T-helper 2 cell treated with Interferon-gamma antibody and Interleukin-4, amounts not matched to agents 5 μg/mL and 100 μg/mL, for 36 hours (primary cell): ENCODE results near the gene FBXO7.
"Not testable (repeated sequence)": the region's sequence is repeated elsewhere in the genome, so short reads cannot be mapped to it uniquely, and the experiment has no call there.

ENCODE experiments used
- DNase-seq: peaks from one replicate; pipeline ENCODE4 v3.0.0; 2021; ENCODE audit warnings: low spot score
- H3K27ac Mint-ChIP-seq: one replicate; pipeline ENCODE4 v1.8.0; 2021; ENCODE audit warnings: mild to moderate bottlenecking, mixed read lengths
- H3K27me3 Mint-ChIP-seq: one replicate; pipeline ENCODE4 v1.8.0; 2021; ENCODE audit warnings: low read depth, mixed read lengths
- H3K36me3 Mint-ChIP-seq: one replicate; pipeline ENCODE4 v1.8.0; 2021; ENCODE audit warnings: low read depth, mixed read lengths
- H3K4me1 Mint-ChIP-seq: one replicate; pipeline ENCODE4 v1.8.0; 2021; ENCODE audit warnings: low read depth, mixed read lengths
- H3K4me3 Mint-ChIP-seq: one replicate; pipeline ENCODE4 v1.8.0; 2022; ENCODE audit warnings: mild to moderate bottlenecking, moderate library complexity, mixed read lengths
- H3K9me3 Mint-ChIP-seq: one replicate; pipeline ENCODE4 v1.8.0; 2021; ENCODE audit warnings: mixed read lengths

FBXO7 gene

DNA sequence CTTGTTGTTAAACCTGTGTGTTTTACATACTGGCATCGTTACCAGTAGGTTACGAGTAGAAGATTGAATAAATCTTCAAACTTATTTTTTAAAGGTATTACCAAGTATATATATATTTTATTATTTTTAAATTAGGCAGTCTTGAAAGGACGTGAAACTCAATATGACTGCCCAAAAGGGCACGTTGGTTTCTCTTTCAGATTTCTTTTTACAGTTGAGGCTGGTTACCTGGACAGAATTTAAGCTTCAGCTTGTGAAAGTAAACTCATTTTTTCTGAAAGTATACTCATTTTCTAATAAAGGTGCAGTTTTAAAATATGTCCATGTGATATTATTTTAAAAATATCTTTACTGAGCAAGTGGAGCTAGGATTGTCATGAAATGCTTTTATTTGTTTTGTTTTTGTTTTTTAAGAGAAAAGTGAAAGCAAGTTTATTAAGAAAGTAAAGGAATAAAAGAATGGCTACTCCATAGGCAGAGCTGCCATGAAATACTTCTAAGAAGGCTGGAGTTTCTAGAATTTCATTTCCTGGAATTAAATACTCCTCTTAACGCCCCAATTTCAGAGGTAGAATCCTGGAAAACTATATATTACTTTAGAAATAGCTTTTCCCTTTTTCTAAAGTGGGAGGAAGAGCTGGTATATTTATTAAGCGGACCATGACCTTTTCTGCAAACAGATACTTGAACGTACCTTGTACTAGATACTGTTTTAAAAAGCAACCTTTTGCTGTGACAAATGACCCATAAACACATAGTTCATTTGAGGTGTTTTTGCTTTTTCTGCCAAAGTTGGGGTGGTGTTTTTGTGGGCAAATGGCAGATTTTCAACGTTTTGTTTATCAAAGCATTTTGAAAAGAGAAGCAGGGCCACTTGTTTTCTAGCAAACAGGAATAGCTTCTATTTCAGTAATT is 1.9 kb downstream of the FBXO7 start:
- Mint-ChIP-seq H3K27ac (peak overlapping the region; percentile 95), H3K9me3 (no peaks in the 10 kb centered on the region), H3K36me3 (peaks cover 18% of the 10 kb centered on the region), H3K4me1 (peaks cover 34% of the 10 kb centered on the region), H3K4me3 (peak overlapping the region; percentile 97), H3K27me3 (no peaks in the 10 kb centered on the region)
- no peak for DNase-seq

DNA sequence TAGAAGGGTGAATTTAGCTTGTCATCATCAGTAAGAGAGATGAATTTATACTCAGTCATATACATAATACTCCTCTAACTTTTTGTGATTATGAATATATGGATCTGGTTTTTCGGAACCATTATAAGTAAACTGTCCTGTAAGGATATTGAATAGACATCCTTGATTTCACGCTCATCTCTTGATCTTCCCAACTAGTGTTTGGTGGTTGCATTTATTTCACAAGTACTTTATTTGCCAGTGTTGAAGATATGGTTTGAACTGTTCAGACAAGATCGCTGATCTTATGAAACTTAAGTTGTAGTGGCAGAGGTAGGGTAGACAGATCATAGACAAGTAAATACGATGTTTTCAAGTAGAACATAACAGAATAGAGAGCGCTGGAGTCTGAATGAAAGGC is 3.0 kb downstream of the FBXO7 start:
- Mint-ChIP-seq H3K4me3 (no peak overlapping the region), H3K9me3 (no peaks in the 10 kb centered on the region), H3K36me3 (peaks cover 18% of the 10 kb centered on the region), H3K27me3 (no peaks in the 10 kb centered on the region), H3K27ac (no peak overlapping the region), H3K4me1 (peaks cover 38% of the 10 kb centered on the region)
- no peak for DNase-seq

DNA sequence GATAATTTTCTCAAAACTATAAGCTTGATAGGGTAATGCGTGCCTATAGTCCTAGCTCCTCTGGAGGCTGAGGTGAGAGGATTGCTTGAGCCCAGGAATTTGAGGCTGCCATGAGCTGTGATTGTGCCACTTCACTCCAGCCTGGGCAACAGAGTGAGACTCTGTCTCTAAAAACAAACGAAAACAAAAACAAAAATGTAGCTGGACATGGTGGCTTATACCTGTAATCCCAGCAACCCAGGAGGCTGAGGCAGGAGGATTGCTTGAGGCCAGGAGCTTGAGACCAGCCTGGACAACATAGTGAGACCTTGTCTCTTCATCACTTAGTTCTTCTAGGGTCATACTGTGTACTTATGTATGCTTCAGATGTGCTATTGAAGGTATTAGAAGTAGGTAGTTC is 3.9 kb downstream of the FBXO7 start:
- H3K4me3 Mint-ChIP-seq, H3K27ac Mint-ChIP-seq, H3K27me3 Mint-ChIP-seq, DNase-seq, H3K9me3 Mint-ChIP-seq: not testable (repeated sequence)
- peaks cover 33% of the 10 kb centered on the region for H3K4me1 Mint-ChIP-seq
- peaks cover 18% of the 10 kb centered on the region for H3K36me3 Mint-ChIP-seq

DNA sequence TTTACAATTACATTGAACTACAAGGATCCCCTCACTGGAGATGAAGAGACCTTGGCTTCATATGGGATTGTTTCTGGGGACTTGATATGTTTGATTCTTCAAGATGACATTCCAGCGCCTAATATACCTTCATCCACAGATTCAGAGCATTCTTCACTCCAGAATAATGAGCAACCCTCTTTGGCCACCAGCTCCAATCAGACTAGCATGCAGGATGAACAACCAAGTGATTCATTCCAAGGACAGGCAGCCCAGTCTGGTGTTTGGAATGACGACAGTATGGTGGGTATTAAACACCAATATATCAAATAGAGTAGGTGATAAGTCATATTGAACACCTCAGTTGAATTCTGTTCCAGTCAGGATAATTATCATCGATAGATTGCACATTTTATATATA is 4.4 kb downstream of the FBXO7 start:
- Mint-ChIP-seq H3K9me3 (no peaks in the 10 kb centered on the region), H3K4me3 (no peak overlapping the region), H3K27ac (no peak overlapping the region), H3K27me3 (no peaks in the 10 kb centered on the region), H3K4me1 (peaks cover 28% of the 10 kb centered on the region), H3K36me3 (peaks cover 18% of the 10 kb centered on the region)
- no peak for DNase-seq

DNA sequence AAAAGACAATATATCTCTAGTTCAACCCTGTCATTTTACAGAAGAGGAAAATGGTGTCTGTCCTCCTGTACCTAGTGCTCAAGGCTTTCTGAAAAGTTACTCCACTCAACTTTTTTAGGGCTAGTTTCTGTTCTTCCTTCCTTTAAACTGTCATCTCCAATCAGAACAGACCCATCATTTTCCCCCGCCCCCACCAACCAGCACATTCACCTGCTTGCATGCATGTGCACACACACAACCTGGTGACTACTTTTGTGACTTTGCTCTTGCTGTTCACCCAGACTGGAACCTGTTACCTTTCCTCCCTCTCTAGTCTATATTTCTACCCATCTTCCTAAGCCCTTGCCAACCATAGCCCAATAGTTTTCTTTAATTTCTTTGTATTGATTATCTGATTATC is 5.6 kb downstream of the FBXO7 start:
- Mint-ChIP-seq H3K4me1 (peaks cover 28% of the 10 kb centered on the region), H3K36me3 (peaks cover 23% of the 10 kb centered on the region), H3K27ac (no peak overlapping the region), H3K4me3 (no peak overlapping the region), H3K27me3 (no peaks in the 10 kb centered on the region), H3K9me3 (no peaks in the 10 kb centered on the region)
- no peak for DNase-seq

DNA sequence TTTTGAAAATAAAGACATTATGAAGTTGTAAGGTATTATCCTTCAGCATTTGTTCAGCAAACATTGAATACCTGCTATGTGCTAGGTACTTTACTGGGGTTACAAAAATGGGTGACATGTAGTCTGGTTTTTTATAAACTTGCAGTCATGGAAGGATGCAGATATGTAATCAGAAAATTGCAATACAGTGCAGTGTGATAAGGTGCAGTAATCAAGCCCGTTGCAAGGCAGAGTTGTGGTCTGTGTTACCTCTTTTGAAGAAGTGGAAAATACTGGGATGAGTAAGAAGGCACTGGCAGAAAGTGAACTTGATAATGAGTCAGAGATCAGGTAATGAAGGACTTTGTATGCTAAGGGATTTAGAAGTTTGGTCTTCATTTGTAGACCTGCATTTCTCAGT is 8.1 kb downstream of the FBXO7 start:
- peaks cover 29% of the 10 kb centered on the region for H3K4me1 Mint-ChIP-seq
- DNase-seq = peak; percentile 48
- H3K27ac Mint-ChIP-seq = no peak overlapping the region
- no peak overlapping the region for H3K4me3 Mint-ChIP-seq
- no peaks in the 10 kb centered on the region for H3K9me3 Mint-ChIP-seq
- peaks cover 39% of the 10 kb centered on the region for H3K36me3 Mint-ChIP-seq
- no peaks in the 10 kb centered on the region for H3K27me3 Mint-ChIP-seq

DNA sequence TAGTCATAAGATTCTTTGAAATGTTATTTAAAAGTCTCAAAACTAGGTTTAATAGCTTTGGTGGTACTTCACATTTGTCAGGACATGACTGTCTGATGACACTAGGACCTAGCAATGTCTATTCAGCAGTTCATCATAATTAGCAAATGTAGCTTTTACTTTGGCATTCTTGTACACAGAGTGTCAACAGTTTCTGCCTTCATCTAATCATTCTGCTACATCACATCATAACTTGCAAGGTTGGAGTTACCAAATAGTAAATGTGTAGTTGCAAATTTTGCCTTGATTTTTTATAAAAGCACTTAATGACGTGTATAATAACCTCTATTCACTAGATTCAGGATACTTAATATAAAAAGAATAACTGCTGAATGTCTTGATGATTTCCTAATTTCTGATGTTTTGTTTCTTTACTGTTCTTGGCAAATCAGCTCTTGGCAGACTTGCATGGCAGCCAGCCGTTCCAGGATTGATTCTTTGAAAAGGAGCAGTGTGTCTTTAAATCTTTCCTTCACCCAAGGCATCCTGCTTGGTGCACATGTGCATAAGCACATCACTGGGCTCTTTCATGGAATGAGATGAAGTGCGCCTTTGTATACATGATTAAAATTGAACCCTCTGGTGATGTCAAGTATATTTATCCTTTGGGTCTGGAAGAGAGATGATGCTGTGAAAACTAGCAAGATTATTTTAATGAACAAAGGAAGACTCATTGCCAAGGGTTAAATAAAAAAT is 12.2 kb downstream of the FBXO7 start:
- no peaks in the 10 kb centered on the region for H3K9me3 Mint-ChIP-seq

DNA sequence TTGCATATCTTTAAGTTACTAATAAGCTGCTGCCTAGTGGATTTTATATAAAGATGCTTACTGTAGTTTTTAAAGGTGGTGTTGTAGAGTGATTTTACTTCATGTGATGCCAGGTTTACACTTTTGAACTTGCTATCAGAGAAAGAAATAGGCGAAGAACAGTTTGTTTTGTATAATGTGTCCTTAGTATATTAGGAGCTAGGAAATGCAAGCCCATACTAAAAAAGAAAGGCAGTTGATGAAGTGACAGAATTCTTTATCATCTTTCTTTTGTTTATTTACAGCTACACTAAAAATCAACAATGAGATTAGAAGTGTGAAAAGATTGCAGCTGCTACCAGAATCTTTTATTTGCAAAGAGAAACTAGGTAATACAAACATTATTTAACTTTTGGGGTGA is 12.8 kb downstream of the FBXO7 start:
- Mint-ChIP-seq H3K36me3 (peaks cover 54% of the 10 kb centered on the region), H3K27ac (no peak overlapping the region), H3K27me3 (no peaks in the 10 kb centered on the region), H3K4me1 (peaks cover 10% of the 10 kb centered on the region), H3K4me3 (no peak overlapping the region), H3K9me3 (no peaks in the 10 kb centered on the region)
- DNase-seq = no peak

More for the DNA sequence above, 12.2 kb downstream of the FBXO7 start:
- Mint-ChIP-seq H3K4me3 (no peak overlapping the region), H3K27ac (no peak overlapping the region), H3K4me1 (peaks cover 14% of the 10 kb centered on the region), H3K27me3 (no peaks in the 10 kb centered on the region), H3K36me3 (peaks cover 48% of the 10 kb centered on the region)
- DNase-seq = no peak

DNA sequence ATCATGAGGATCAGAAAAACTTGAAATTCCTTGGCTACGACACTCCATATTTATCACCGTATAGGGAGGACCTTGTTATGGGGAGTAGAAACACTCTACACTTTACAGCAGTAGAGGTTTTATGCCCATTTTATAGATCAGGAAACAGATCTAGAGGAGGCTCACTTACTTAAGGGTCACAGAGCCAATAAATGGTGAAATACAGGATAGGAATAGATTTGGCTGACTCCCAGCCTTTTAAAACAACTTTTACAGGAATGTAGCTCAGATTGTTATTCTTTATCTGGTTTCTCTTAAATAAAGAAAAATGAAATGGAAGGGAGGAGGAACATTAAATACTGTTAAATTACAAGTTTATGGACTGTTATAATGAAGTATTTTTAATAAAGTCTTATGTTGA is 14.8 kb downstream of the FBXO7 start:
- no peaks in the 10 kb centered on the region for H3K9me3 Mint-ChIP-seq
- H3K27ac Mint-ChIP-seq = no peak overlapping the region
- peaks cover 10% of the 10 kb centered on the region for H3K4me1 Mint-ChIP-seq

DNA sequence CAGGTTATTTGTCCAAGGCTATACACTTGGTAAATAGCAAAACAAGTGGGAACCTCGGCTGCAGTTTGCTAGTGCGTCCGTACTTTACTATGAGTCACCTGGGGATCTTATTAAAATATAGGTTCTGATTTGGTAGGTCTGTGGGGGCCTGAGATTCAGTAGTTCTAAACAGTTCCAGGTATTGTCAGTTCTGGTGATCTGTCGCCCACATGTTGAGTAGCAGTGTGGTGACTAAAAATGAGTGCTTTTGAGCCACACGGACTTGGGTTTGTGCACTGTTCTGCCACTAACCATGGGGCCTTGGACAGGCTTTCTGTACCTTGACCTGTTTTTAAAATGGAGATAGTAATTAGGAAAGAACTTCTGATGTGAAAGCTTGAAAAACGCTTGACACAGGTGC is 15.7 kb downstream of the FBXO7 start:
- no peaks in the 10 kb centered on the region for H3K9me3 Mint-ChIP-seq
- H3K27ac Mint-ChIP-seq = no peak overlapping the region
- no peak for DNase-seq
- no peak overlapping the region for H3K4me3 Mint-ChIP-seq
- H3K36me3 Mint-ChIP-seq = peaks cover 72% of the 10 kb centered on the region
- peaks cover 10% of the 10 kb centered on the region for H3K4me1 Mint-ChIP-seq
- H3K27me3 Mint-ChIP-seq = no peaks in the 10 kb centered on the region

More for the DNA sequence above, 14.8 kb downstream of the FBXO7 start:
- no peaks in the 10 kb centered on the region for H3K27me3 Mint-ChIP-seq
- DNase-seq = no peak
- H3K4me3 Mint-ChIP-seq = no peak overlapping the region
- H3K36me3 Mint-ChIP-seq = peaks cover 69% of the 10 kb centered on the region

DNA sequence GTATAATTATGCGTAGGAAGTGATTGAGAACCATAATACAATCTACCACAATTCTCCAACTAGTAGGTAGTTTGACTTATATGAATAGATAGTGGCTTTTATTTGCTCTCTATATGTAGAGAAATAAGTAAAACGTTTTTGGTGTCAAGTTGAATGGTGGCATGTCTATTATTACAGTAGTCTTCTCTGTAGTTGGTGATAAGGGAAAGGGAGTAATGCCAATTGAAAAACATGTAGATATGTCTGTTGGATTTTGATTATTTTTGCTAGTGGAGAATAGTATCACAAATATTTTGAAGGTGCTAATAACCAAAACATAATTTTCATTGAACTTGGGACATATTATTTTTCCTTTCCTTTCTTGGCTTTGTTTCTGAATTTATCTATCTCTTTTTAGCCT is 17.5 kb downstream of the FBXO7 start:
- DNase-seq = no peak
- H3K4me1 Mint-ChIP-seq = peaks cover 4% of the 10 kb centered on the region
- peaks cover 66% of the 10 kb centered on the region for H3K36me3 Mint-ChIP-seq
- no peak overlapping the region for H3K4me3 Mint-ChIP-seq
- no peaks in the 10 kb centered on the region for H3K27me3 Mint-ChIP-seq
- no peak overlapping the region for H3K27ac Mint-ChIP-seq
- no peaks in the 10 kb centered on the region for H3K9me3 Mint-ChIP-seq

DNA sequence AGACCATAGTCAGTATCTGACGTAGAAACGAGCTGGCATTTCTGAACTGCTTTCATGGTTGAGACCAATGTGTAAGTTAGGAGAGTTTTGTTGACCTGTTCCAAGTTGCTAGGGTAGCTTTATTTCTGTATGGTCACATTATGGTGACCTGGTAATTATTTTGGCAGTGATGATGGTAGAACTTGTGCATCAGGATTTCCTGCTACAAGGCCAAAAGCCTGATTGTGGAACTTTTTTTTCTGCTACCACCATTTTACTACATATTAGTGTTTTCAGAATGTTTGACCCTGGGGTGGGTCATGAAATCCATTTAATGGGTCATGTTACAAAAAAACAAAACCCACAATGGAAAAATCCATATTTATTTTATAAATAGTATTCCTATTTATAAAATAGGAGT is 18.9 kb downstream of the FBXO7 start:
- Mint-ChIP-seq H3K27me3 (no peaks in the 10 kb centered on the region), H3K4me1 (peaks cover 2% of the 10 kb centered on the region), H3K9me3 (no peaks in the 10 kb centered on the region), H3K27ac (no peak overlapping the region), H3K36me3 (peaks cover 68% of the 10 kb centered on the region), H3K4me3 (no peak overlapping the region)
- DNase-seq = no peak

DNA sequence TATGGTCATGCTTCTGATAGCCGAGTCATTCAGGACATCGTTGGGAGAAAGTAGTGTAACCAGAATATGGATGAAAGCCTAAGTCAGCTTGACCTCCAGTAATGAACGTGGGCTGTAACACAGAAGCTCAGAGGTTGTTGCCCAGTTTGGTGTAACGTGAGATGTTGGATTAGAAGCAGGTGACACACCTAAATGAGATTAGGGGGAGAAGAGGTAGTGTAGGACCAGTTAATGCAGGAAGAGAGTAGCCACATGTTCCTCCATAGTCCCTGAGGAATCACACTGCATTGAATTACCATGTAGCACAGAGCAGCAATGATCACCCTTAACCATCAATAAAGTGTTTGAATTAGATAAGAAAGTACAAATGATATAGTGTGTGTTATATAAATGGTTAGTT is 20.4 kb downstream of the FBXO7 start:
- H3K4me3 Mint-ChIP-seq = no peak overlapping the region
- DNase-seq = no peak
- no peak overlapping the region for H3K27ac Mint-ChIP-seq
- H3K9me3 Mint-ChIP-seq = no peaks in the 10 kb centered on the region
- H3K27me3 Mint-ChIP-seq = no peaks in the 10 kb centered on the region
- peaks cover 2% of the 10 kb centered on the region for H3K4me1 Mint-ChIP-seq
- H3K36me3 Mint-ChIP-seq = peaks cover 66% of the 10 kb centered on the region

DNA sequence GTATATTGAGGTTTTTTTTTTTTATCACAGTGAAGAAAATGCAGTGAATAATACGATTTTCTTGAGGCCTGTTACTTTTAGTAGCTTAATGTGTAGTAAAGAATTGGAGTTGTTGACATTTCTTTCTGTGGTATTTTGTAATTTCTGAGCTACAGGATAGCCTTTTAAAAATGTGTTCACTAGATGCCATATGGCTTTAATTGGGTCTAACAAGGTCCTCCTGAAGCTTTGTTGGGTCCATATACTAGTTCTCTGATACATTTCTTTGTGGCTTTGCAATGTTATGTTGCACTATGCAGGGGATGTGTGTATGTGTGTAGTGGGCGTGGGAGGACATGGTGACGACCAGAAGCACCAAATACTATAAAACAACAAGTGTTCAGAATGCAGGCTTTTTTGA is 25.1 kb downstream of the FBXO7 start:
- no peak for DNase-seq
- Mint-ChIP-seq H3K27me3 (no peaks in the 10 kb centered on the region), H3K4me1 (no peaks in the 10 kb centered on the region), H3K9me3 (no peaks in the 10 kb centered on the region), H3K27ac (no peak overlapping the region), H3K4me3 (no peak overlapping the region), H3K36me3 (peaks cover 35% of the 10 kb centered on the region)
